ENCODE data around the gene PRKG1.
"Not testable (repeated sequence)": the region's sequence is repeated elsewhere in the genome, so short reads cannot be mapped to it uniquely, and the experiment has no call there.

The PRKG1 gene

DNA sequence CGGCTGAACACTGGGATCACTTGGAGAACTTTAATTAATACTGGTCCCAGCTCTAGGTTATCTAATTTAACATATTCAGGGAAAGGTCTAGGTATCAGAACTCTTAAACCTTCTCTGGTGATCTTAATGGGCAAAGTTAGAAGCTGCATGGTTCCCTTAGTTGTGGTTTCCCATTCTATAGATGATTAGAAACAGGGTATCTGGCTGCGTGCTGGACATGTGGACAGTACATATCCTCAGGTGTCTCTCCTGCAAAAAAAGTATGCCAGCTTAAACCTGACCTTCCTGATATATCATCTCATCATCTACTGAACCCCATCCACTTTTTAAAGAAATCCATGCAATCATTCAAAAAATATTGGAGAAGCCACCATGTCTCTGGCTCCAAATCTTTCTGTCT lies 955.3 kb downstream of the PRKG1 start:
- no peaks in the 10 kb centered on the region for H3K36me3 ChIP-seq (ENCODE audit: insufficient read depth, low read length)
- no peaks in the 10 kb centered on the region for H3K27me3 ChIP-seq (ENCODE audit: control insufficient read depth, insufficient read depth, low read length)
- no peak overlapping the region for H3K4me3 ChIP-seq (ENCODE audit: low read length)
- H3K4me2 ChIP-seq (ENCODE audit: low read length) = no peak overlapping the region
- no peaks in the 10 kb centered on the region for H3K9me3 ChIP-seq (replicated peaks; ENCODE audit: low read length)
- no peak overlapping the region for H3K9ac ChIP-seq (ENCODE audit: low read depth, low read length)
- no peaks in the 10 kb centered on the region for H3K4me1 ChIP-seq (ENCODE audit: control insufficient read depth, insufficient read depth, low read length)

DNA sequence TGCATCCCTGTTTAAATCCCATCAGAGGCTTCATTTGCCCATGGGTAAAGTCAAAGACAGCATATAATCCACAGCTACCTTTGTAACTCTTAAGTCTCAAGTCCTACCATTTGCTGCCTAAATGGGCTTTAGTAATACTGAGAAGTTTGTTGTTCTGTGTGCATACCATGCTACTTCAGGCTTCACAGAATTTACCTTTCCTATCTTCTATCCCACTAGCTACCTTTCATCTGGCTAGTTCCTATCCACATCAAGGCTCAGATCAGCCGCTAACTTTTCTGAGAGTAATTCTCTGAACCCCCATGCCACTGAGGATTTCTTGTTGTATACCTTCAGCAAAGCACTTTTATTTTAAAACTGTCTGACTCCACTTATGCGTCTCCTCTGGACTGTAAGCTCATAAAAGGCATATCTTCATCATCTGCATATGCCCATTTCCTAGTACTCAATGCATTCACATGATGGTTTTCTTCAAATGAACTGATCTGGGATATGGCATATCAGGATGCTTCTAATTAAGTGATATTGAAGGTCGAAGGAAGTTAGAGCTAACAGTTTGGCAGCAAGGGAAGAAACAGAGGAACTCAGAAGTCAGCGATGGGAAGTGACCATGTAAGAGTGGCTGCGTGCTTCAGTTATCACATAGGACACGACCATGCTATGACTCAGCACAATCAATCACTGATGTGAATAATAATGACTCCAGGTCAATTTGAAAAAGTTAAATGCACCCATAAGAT lies 955.9 kb downstream of the PRKG1 start:
- no peak overlapping the region for H3K9ac ChIP-seq (ENCODE audit: low read depth, low read length)
- H3K4me1 ChIP-seq (ENCODE audit: control insufficient read depth, insufficient read depth, low read length) = no peaks in the 10 kb centered on the region
- no peak overlapping the region for H3K4me2 ChIP-seq (ENCODE audit: low read length)
- H3K27me3 ChIP-seq (ENCODE audit: control insufficient read depth, insufficient read depth, low read length) = no peaks in the 10 kb centered on the region
- no peaks in the 10 kb centered on the region for H3K36me3 ChIP-seq (ENCODE audit: insufficient read depth, low read length)
- H3K9me3 ChIP-seq (replicated peaks; ENCODE audit: low read length) = no peaks in the 10 kb centered on the region
- H3K4me3 ChIP-seq (ENCODE audit: low read length) = no peak overlapping the region

DNA sequence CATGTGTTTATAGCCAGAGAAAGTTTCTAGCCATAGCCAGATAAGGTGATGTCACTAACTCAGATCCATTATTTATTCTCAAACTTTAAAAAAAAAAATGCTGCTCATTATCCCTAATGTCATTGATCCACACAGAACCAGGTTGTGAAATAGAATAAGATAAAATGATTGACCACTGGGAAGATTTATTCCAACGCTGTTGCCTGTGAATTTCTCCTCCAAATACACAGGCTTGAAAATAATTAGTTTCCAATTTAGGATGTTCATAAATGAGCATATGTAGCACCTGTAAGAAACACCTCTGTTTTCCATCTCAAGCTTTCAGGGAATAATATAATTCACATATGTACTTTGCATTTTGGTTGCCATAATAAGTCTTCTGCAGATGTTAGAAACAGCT lies 956.7 kb downstream of the PRKG1 start:
- Histone ChIP-seq H3K4me2 (ENCODE audit: low read length) (no peak overlapping the region), H3K36me3 (ENCODE audit: insufficient read depth, low read length) (no peaks in the 10 kb centered on the region), H3K9me3 (replicated peaks; ENCODE audit: low read length) (no peaks in the 10 kb centered on the region), H3K9ac (ENCODE audit: low read depth, low read length) (no peak overlapping the region), H3K4me3 (ENCODE audit: low read length) (no peak overlapping the region), H3K27me3 (ENCODE audit: control insufficient read depth, insufficient read depth, low read length) (no peaks in the 10 kb centered on the region), H3K4me1 (ENCODE audit: control insufficient read depth, insufficient read depth, low read length) (no peaks in the 10 kb centered on the region)

DNA sequence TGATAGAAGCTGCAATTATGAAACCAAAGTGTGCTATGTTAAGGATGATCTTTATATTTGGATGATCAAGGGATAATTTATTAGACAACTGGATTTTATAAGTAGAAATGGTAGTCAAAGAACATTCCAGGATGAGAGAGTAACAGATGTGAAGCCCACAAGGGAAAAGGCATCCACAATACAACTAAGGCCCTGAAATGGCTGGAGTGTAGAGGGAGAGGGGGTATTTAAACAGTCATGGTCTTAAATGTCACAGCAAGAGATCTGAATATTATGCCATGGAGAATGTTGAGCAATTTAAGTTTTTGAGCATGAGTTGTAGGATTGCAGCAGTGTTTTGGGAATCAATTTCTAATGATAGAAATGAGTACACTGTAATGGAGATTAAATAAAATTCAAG lies 957.5 kb downstream of the PRKG1 start:
- Histone ChIP-seq H3K4me3 (ENCODE audit: low read length) (no peak overlapping the region), H3K4me2 (ENCODE audit: low read length) (no peak overlapping the region), H3K27me3 (ENCODE audit: control insufficient read depth, insufficient read depth, low read length) (no peaks in the 10 kb centered on the region), H3K9ac (ENCODE audit: low read depth, low read length) (no peak overlapping the region), H3K9me3 (replicated peaks; ENCODE audit: low read length) (no peaks in the 10 kb centered on the region), H3K36me3 (ENCODE audit: insufficient read depth, low read length) (no peaks in the 10 kb centered on the region), H3K4me1 (ENCODE audit: control insufficient read depth, insufficient read depth, low read length) (no peaks in the 10 kb centered on the region)

DNA sequence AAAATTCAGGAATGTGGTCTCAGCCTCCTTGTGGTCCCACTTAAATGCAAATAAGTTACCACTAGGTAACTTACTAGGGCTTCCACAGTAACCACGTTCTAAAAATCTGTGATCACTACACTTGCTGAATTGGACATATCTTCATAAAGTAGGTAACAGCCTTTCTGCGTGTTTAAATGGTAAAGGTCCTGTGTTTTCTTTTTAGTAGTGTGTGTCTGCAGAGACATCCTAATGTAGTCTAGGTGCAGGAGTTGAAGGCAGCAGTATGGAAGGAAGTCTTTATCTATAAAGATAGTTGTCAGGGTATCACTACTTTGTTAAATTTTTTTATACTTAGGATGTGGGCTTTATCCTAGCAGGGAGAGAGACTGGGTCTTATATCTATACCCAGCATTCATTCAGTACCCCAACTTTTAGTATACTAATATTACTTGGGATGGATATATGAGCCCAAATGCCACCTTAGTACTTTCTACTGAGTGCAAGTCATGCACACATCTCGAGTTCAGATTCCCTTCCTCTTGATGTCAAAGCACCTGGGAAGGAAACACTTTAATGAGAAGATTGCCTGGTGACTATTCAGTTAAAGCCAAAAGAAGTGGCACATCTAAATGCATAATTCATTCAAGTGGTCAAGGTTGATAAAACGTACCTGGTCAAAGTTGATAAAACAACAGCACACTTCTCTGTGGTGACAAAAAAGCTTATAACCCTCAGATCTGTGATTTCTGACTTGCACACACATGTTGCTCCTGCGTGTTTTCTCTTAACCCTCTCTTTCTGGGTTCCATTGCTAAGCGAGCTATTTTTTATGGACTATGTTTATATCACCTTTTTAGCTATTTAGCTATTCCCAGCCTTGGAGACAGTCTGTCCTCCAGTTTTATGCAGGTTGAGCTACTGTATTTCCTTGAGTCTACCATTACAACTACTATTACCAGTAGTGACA lies 958.7 kb downstream of the PRKG1 start:
- H3K4me2 ChIP-seq (ENCODE audit: low read length) = no peak overlapping the region
- H3K9ac ChIP-seq (ENCODE audit: low read depth, low read length) = no peak overlapping the region
- H3K27me3 ChIP-seq (ENCODE audit: control insufficient read depth, insufficient read depth, low read length) = no peaks in the 10 kb centered on the region
- H3K4me3 ChIP-seq (ENCODE audit: low read length) = no peak overlapping the region
- H3K9me3 ChIP-seq (replicated peaks; ENCODE audit: low read length) = no peaks in the 10 kb centered on the region
- H3K4me1 ChIP-seq (ENCODE audit: control insufficient read depth, insufficient read depth, low read length) = no peaks in the 10 kb centered on the region
- no peaks in the 10 kb centered on the region for H3K36me3 ChIP-seq (ENCODE audit: insufficient read depth, low read length)

DNA sequence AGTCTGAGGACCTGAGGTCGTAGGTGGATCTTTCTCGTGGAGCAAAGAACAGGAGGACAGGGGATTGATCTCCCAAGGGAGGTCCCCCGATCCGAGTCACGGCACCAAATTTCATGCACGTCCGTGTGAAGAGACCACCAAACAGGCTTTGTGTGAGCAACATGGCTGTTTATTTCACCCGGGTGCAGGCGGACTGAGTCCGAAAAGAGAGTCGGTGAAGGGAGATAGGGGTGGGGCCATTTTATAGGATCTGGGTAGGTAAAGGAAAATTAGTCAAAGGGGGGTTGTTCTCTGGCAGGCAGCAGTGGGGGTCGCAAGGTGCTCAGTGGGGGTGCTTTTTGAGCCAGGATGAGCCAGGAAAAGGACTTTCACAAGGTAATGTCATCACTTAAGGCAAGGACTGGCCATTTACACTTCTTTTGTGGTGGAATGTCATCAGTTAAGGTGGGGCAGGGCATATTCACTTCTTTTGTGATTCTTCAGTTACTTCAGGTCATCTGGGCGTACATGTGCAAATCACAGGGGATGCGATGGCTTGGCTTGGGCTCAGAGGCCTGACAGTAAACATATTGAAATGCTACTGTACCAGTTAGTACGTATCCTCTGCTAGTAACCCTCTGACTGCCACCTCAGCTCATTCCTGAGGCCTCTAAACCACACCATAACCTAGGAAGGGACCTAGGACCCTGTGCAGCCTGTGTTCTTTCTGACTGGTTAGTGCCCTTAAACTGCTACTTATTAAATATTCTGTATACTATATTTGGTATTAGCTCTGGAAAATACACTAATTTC lies 964.9 kb downstream of the PRKG1 start:
- not testable (repeated sequence) for H3K4me1 ChIP-seq (ENCODE audit: control insufficient read depth, insufficient read depth, low read length); H3K9me3 ChIP-seq (replicated peaks; ENCODE audit: low read length); H3K9ac ChIP-seq (ENCODE audit: low read depth, low read length); H3K36me3 ChIP-seq (ENCODE audit: insufficient read depth, low read length); H3K27me3 ChIP-seq (ENCODE audit: control insufficient read depth, insufficient read depth, low read length); H3K4me2 ChIP-seq (ENCODE audit: low read length); H3K4me3 ChIP-seq (ENCODE audit: low read length)

DNA sequence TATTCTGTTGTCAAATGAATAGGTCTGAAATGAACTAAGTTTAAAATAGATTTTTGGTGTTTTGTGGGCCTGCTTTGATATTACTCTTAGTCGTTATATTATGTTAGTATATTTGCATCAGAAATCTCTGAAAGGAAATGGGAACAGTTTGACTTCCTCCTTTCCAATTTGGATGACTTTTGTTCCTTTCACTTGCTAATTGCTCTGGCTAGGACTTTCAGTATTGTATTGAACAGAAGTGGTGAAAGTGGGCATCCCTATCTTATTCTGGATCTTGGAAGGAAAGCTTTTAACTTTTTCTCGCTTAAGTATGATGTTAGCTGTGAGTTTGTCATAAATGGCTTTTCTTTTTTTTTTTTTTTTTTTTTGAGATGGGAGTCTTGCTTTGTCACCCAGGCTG lies 966.2 kb downstream of the PRKG1 start:
- Histone ChIP-seq H3K4me2 (ENCODE audit: low read length) (no peak overlapping the region), H3K4me1 (ENCODE audit: control insufficient read depth, insufficient read depth, low read length) (no peaks in the 10 kb centered on the region)

DNA sequence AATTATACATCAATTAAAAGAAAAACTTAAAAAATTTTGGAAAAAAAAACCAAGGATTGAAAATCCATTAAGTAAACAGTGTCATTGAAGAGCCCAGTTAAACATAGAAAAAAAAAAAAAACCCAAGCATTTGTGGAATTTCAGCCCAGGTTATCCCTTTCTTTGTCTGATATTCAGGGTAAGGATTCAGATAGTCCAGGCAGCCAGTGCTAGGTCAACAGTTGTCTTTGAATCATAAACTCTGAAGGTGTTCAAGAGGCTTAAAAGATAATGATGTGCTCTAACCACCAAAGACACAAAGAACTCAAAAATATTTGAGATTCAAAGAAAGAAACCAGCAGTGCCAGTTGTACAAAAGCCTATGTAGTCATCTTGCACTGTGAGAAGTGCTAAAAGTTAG lies 969.5 kb downstream of the PRKG1 start:
- H3K4me1 ChIP-seq (ENCODE audit: control insufficient read depth, insufficient read depth, low read length) = no peaks in the 10 kb centered on the region
- no peak overlapping the region for H3K4me3 ChIP-seq (ENCODE audit: low read length)
- H3K9ac ChIP-seq (ENCODE audit: low read depth, low read length) = no peak overlapping the region
- H3K4me2 ChIP-seq (ENCODE audit: low read length) = no peak overlapping the region
- H3K36me3 ChIP-seq (ENCODE audit: insufficient read depth, low read length) = no peaks in the 10 kb centered on the region
- no peaks in the 10 kb centered on the region for H3K9me3 ChIP-seq (replicated peaks; ENCODE audit: low read length)
- no peaks in the 10 kb centered on the region for H3K27me3 ChIP-seq (ENCODE audit: control insufficient read depth, insufficient read depth, low read length)

More for the DNA sequence above, 966.2 kb downstream of the PRKG1 start:
- Histone ChIP-seq H3K9ac (ENCODE audit: low read depth, low read length) (no peak overlapping the region), H3K27me3 (ENCODE audit: control insufficient read depth, insufficient read depth, low read length) (no peaks in the 10 kb centered on the region), H3K9me3 (replicated peaks; ENCODE audit: low read length) (no peaks in the 10 kb centered on the region), H3K36me3 (ENCODE audit: insufficient read depth, low read length) (no peaks in the 10 kb centered on the region), H3K4me3 (ENCODE audit: low read length) (no peak overlapping the region)

DNA sequence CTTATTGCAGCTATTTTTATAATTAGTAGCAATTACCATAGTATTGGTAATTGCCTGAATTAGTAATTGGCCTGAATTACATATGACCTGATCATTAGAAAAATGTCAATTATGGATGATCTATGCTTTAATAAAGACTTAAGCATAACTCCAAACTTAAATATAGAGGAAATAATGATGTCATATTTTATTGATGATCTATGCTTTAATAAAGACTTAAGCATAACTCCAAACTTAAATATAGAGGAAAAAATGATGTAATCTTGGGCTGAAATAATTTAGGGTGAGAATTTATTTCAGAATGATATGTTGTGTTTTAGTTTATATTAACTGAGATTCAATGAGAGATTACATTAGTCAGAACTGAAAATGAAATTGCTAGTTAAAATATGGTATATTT lies 973.8 kb downstream of the PRKG1 start:
- Histone ChIP-seq H3K36me3 (ENCODE audit: insufficient read depth, low read length) (no peaks in the 10 kb centered on the region), H3K9me3 (replicated peaks; ENCODE audit: low read length) (no peaks in the 10 kb centered on the region), H3K27me3 (ENCODE audit: control insufficient read depth, insufficient read depth, low read length) (peaks cover 8% of the 10 kb centered on the region), H3K4me1 (ENCODE audit: control insufficient read depth, insufficient read depth, low read length) (no peaks in the 10 kb centered on the region), H3K9ac (ENCODE audit: low read depth, low read length) (no peak overlapping the region), H3K4me2 (ENCODE audit: low read length) (no peak overlapping the region), H3K4me3 (ENCODE audit: low read length) (no peak overlapping the region)

DNA sequence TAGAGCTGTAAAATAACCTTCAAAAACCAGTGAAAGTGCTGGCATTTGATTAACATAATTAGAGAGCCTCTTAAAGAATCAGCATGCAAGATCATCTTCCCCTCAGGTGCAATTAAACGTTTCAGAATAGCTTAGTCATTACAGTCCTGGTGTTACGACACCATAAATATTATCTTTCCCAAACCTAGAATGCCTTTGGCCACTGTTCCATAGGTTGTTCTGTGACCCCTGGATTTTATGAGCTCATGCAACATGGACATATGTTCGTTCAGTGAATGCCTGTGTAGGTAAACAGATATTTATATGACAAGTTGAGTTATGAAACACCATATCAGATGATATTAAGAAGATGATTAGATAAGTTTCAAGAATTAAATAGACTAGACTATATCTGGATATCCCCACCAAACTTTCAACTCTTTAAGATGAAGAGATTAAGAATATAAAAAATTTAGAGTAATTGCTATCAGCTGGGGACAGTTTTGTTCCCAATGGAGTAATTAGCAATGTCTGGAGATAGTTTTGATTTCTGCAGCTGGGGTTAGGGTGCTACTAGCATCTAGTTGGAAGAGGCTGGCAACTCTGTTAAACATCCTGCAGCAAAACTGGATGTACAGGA lies 976.3 kb downstream of the PRKG1 start:
- no peak overlapping the region for H3K4me2 ChIP-seq (ENCODE audit: low read length)
- H3K36me3 ChIP-seq (ENCODE audit: insufficient read depth, low read length) = no peaks in the 10 kb centered on the region
- H3K4me1 ChIP-seq (ENCODE audit: control insufficient read depth, insufficient read depth, low read length) = no peaks in the 10 kb centered on the region
- H3K9ac ChIP-seq (ENCODE audit: low read depth, low read length) = no peak overlapping the region
- H3K27me3 ChIP-seq (ENCODE audit: control insufficient read depth, insufficient read depth, low read length) = peaks cover 8% of the 10 kb centered on the region
- H3K4me3 ChIP-seq (ENCODE audit: low read length) = no peak overlapping the region
- H3K9me3 ChIP-seq (replicated peaks; ENCODE audit: low read length) = no peaks in the 10 kb centered on the region

DNA sequence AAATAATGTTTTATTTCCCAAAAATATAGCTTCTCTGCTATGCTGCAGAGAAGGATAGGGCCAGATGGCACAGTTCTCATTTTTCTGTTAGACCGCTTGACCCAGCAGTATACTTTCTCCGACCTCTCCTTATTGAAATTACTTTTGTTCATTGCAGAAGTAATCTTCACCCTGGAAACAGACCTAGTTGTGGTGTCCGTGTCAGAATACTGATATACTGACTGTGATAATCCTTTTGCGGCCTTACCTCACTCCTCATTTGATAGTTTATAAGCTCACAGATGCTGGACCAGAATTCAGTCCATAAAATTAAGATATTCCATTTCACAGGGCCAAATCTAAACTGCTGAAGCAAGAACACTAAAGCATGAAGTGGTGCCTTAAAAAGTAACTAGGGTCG lies 979.2 kb downstream of the PRKG1 start:
- H3K36me3 ChIP-seq (ENCODE audit: insufficient read depth, low read length) = no peaks in the 10 kb centered on the region
- no peak overlapping the region for H3K9ac ChIP-seq (ENCODE audit: low read depth, low read length)
- no peak overlapping the region for H3K4me3 ChIP-seq (ENCODE audit: low read length)
- no peaks in the 10 kb centered on the region for H3K9me3 ChIP-seq (replicated peaks; ENCODE audit: low read length)
- H3K4me1 ChIP-seq (ENCODE audit: control insufficient read depth, insufficient read depth, low read length) = no peaks in the 10 kb centered on the region
- peaks cover 8% of the 10 kb centered on the region for H3K27me3 ChIP-seq (ENCODE audit: control insufficient read depth, insufficient read depth, low read length)
- no peak overlapping the region for H3K4me2 ChIP-seq (ENCODE audit: low read length)

All from skeletal muscle satellite cell (primary cell).